HG03045 (cell line): ENCODE results near the gene DNAH6.

ENCODE experiments used
- ATAC-seq: cut with Tn5 transposase; IDR thresholded peaks from one replicate; pipeline ENCODE4 v1.9.1; 2021; ENCODE audit warnings: mild to moderate bottlenecking, moderate library complexity; ENCODE audit not compliant: unreplicated experiment

DNAH6 gene

GRCh38 chr2:84629550-84629949 is 113.3 kb downstream of the DNAH6 start:
- no peak for ATAC-seq

- ATAC-seq: no peak
These were observed 114.7 kb downstream of the DNAH6 start for GRCh38 chr2:84631047-84631446.

GRCh38 chr2:84631985-84632384 is 115.7 kb downstream of the DNAH6 start:
- ATAC-seq: no peak

GRCh38 chr2:84636080-84636971 is 120.0 kb downstream of the DNAH6 start:
- ATAC-seq: no peak

- ATAC-seq: no peak
These were observed 123.5 kb downstream of the DNAH6 start for GRCh38 chr2:84639751-84640150.

GRCh38 chr2:84640411-84640810 is 124.1 kb downstream of the DNAH6 start:
- ATAC-seq: no peak

- ATAC-seq: no peak
These were observed 124.7 kb downstream of the DNAH6 start for GRCh38 chr2:84641021-84641420.

GRCh38 chr2:84643991-84644390 is 127.7 kb downstream of the DNAH6 start:
- no peak for ATAC-seq

GRCh38 chr2:84646514-84646913 is 130.2 kb downstream of the DNAH6 start:
- no peak for ATAC-seq

- ATAC-seq: no peak
These were observed 131.0 kb downstream of the DNAH6 start for GRCh38 chr2:84647267-84647666.

GRCh38 chr2:84649058-84649457 is 132.8 kb downstream of the DNAH6 start:
- ATAC-seq: no peak

- no peak for ATAC-seq
These were observed 133.3 kb downstream of the DNAH6 start for GRCh38 chr2:84649487-84650142.

- ATAC-seq: no peak
These were observed 136.1 kb downstream of the DNAH6 start for GRCh38 chr2:84652431-84652830.

GRCh38 chr2:84653302-84653701 is 137.0 kb downstream of the DNAH6 start:
- ATAC-seq: no peak

GRCh38 chr2:84654414-84654813 is 138.1 kb downstream of the DNAH6 start:
- ATAC-seq: no peak

GRCh38 chr2:84669122-84669521 is 152.8 kb downstream of the DNAH6 start:
- ATAC-seq: no peak

- no peak for ATAC-seq
These were observed 157.8 kb downstream of the DNAH6 start for GRCh38 chr2:84674099-84674498.

GRCh38 chr2:84674586-84674985 is 158.3 kb downstream of the DNAH6 start:
- ATAC-seq: no peak

- no peak for ATAC-seq
These were observed 160.0 kb downstream of the DNAH6 start for GRCh38 chr2:84676295-84676694.

GRCh38 chr2:84678214-84678613 is 161.9 kb downstream of the DNAH6 start:
- ATAC-seq: no peak

GRCh38 chr2:84686783-84687476 is 170.6 kb downstream of the DNAH6 start:
- no peak for ATAC-seq
